ENCODE results near the gene THRB.

THRB gene

DNA sequence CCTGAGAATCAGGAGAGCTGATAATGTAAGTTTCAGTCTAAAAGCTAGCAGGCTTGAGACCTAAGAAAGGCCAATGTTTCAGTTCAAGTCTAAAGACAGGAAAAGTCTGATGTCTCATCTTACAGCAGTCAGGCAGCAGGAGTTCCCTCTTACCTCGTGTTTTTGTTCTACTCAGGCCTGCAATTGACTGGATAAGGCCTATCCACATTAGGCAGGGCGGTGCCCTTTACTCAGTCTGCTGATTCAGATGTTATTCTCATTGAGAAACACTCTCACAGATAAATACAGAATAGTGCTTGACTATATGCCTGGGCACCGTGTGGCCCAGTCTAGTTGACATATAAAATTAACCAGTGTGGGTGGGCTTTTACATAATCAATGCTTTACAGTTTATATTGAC, 427.2 kb downstream of the THRB start:
- no peak for DNase-seq

All from NK-92 treated with Interleukin-12 subunit alpha and Interleukin-12 subunit beta, amount 100 ng/mL, for 24 hours (cell line).